WTC11 (cell line): ENCODE results near the gene CTIF. TPM values are rescaled to one million over a fixed set of nuclear protein-coding genes. Genes with fewer than 3 reads are reported as not detected.

Source experiments
- ATAC-seq: fragments of 200-7000 bp; cut with Tn5 transposase; 2 replicates; pipeline ENCODE4 v1.10.0; 2021; ENCODE audit warnings: mild to moderate bottlenecking, moderate library complexity
- CTCF ChIA-PET: fragments of 300-600 bp; sonication (Branson Sonifier 250); formaldehyde crosslinking; loops from one replicate; lab custom pipeline; 2021; ENCODE audit warnings: antibody characterized with exemption; lab: Charles Lee
- POLR2A ChIA-PET: fragments of 350-600 bp; sonication (Branson Sonifier 250); formaldehyde crosslinking; loops from one replicate; lab custom pipeline; 2021; ENCODE audit warnings: antibody characterized with exemption; lab: Charles Lee
- DNase-seq: peaks from one replicate; pipeline ENCODE4 v3.0.0; 2021; ENCODE audit warnings: low spot score
- H3K27ac Mint-ChIP-seq: 2 replicates; pipeline ENCODE4 v1.8.0; 2021; ENCODE audit warnings: mixed read lengths
- H3K27me3 Mint-ChIP-seq: 2 replicates; pipeline ENCODE4 v1.8.0; 2021; ENCODE audit warnings: low read depth, mild to moderate bottlenecking, moderate library complexity, mixed read lengths
- H3K36me3 Mint-ChIP-seq: 2 replicates; pipeline ENCODE4 v1.8.0; 2021; ENCODE audit warnings: mixed read lengths
- H3K4me1 Mint-ChIP-seq: 2 replicates; pipeline ENCODE4 v1.8.0; 2022; ENCODE audit warnings: mixed read lengths
- H3K4me3 Mint-ChIP-seq: 2 replicates; pipeline ENCODE4 v1.8.0; 2021; ENCODE audit warnings: mild to moderate bottlenecking, moderate library complexity, mixed read lengths
- H3K9me3 Mint-ChIP-seq: 2 replicates; pipeline ENCODE4 v1.8.0; 2021; ENCODE audit warnings: mixed read lengths
- ATF1 ChIP-seq: sonication (generic); formaldehyde crosslinking; IDR thresholded peaks from 2 replicates; pipeline ENCODE4 v1.8.1; 2023; ENCODE audit warnings: mild to moderate bottlenecking, moderate library complexity, missing genetic modification reagents
- ATF6 ChIP-seq: sonication (generic); formaldehyde crosslinking; IDR thresholded peaks from 2 replicates; pipeline ENCODE4 v1.8.1; 2023; ENCODE audit warnings: mild to moderate bottlenecking, missing genetic modification reagents
- E2F5 ChIP-seq: sonication (generic); formaldehyde crosslinking; IDR thresholded peaks from 2 replicates; pipeline ENCODE4 v1.8.1; 2022; ENCODE audit warnings: mild to moderate bottlenecking, moderate library complexity, missing genetic modification reagents
- ERG ChIP-seq: fragments of 250-450 bp; sonication (Bioruptor Pico); IDR thresholded peaks from 2 replicates; pipeline ENCODE4 v1.8.0; 2021; ENCODE audit warnings: mild to moderate bottlenecking
- HMGA2 ChIP-seq: fragments of 250-450 bp; sonication (Bioruptor Pico); IDR thresholded peaks from 2 replicates; pipeline ENCODE4 v1.4.0; 2021; ENCODE audit warnings: mild to moderate bottlenecking, moderate library complexity
- IRF2 ChIP-seq: sonication (generic); formaldehyde crosslinking; IDR thresholded peaks from 2 replicates; pipeline ENCODE4 v1.8.0; 2022; ENCODE audit warnings: low read depth, missing genetic modification reagents, borderline replicate concordance
- JAZF1 ChIP-seq: fragments of 250-450 bp; sonication (Bioruptor Pico); IDR thresholded peaks from 2 replicates; pipeline ENCODE4 v1.9.0; 2021; ENCODE audit warnings: moderate library complexity, mild to moderate bottlenecking, inconsistent platforms
- KAT7 ChIP-seq: sonication (generic); formaldehyde crosslinking; IDR thresholded peaks from 2 replicates; pipeline ENCODE4 v1.8.1; 2023; ENCODE audit warnings: missing genetic modification reagents, mild to moderate bottlenecking, borderline replicate concordance
- NFE2L1 ChIP-seq: sonication (generic); formaldehyde crosslinking; IDR thresholded peaks from 2 replicates; pipeline ENCODE4 v1.8.1; 2023; ENCODE audit warnings: missing genetic modification reagents
- NR1H2 ChIP-seq: sonication (generic); formaldehyde crosslinking; IDR thresholded peaks from 2 replicates; pipeline ENCODE4 v1.9.0; 2021; ENCODE audit warnings: mild to moderate bottlenecking, moderate library complexity, missing genetic modification reagents
- NR3C1 ChIP-seq: sonication (generic); formaldehyde crosslinking; conservative IDR thresholded peaks from 2 replicates; pipeline ENCODE4 v1.8.1; 2023; ENCODE audit warnings: low read depth, mild to moderate bottlenecking, missing genetic modification reagents
- OVOL2 ChIP-seq: fragments of 250-450 bp; sonication (Bioruptor Pico); IDR thresholded peaks from 2 replicates; pipeline ENCODE4 v1.9.0; 2021; ENCODE audit warnings: mild to moderate bottlenecking, borderline replicate concordance
- TCF7 ChIP-seq: sonication (generic); formaldehyde crosslinking; IDR thresholded peaks from 2 replicates; pipeline ENCODE4 v1.8.0; 2022; ENCODE audit warnings: mild to moderate bottlenecking, low read depth, missing genetic modification reagents, moderate library complexity
- USF2 ChIP-seq: sonication (generic); formaldehyde crosslinking; IDR thresholded peaks from 2 replicates; pipeline ENCODE4 v1.8.1; 2023; ENCODE audit warnings: mild to moderate bottlenecking, missing genetic modification reagents, moderate library complexity
- ZBTB21 ChIP-seq: sonication (generic); formaldehyde crosslinking; IDR thresholded peaks from 2 replicates; pipeline ENCODE4 v1.8.1; 2023; ENCODE audit warnings: mild to moderate bottlenecking, missing genetic modification reagents, borderline replicate concordance
- ZNF121 ChIP-seq: sonication (generic); formaldehyde crosslinking; IDR thresholded peaks from 2 replicates; pipeline ENCODE4 v1.8.0; 2023; ENCODE audit warnings: missing genetic modification reagents
- ZNF219 ChIP-seq: sonication (generic); formaldehyde crosslinking; IDR thresholded peaks from 2 replicates; pipeline ENCODE4 v1.8.0; 2023; ENCODE audit warnings: missing genetic modification reagents, mild to moderate bottlenecking, borderline replicate concordance
- ZNF281 ChIP-seq: sonication (generic); formaldehyde crosslinking; IDR thresholded peaks from 2 replicates; pipeline ENCODE4 v1.8.0; 2023; ENCODE audit warnings: mild to moderate bottlenecking, missing genetic modification reagents
- ZNF425 ChIP-seq: fragments of 250-450 bp; sonication (Bioruptor Pico); conservative IDR thresholded peaks from 2 replicates; pipeline ENCODE4 v1.9.0; 2021; ENCODE audit warnings: mild to moderate bottlenecking
- total RNA-seq: library from RNA; stranded (reverse); gene quantifications from 3 replicates; pipeline ENCODE4 v1.2.3, GENCODE V29; 2021

The CTIF gene
- total RNA-seq, 1 experiment from 2014 or later = 28.5 TPM

- CTCF ChIA-PET = interaction anchor here (1.3 kb wide), 1 partner anchor 48 kb away, joined by 3 read pairs; no protein-coding TSS in a partner anchor
- POLR2A ChIA-PET = no interaction called here
- no peaks in the 10 kb centered on the region; the same call in 1 of the 2 replicates for H3K4me1 Mint-ChIP-seq
- no peak overlapping the region for H3K4me3 Mint-ChIP-seq
- DNase-seq (no peak), ATAC-seq (peak; percentile 47; the same call in 1 of the 2 replicates)
- H3K27ac Mint-ChIP-seq = no peak overlapping the region
- H3K9me3 Mint-ChIP-seq = peaks cover 30% of the 10 kb centered on the region
- no peaks in the 10 kb centered on the region for H3K27me3 Mint-ChIP-seq
- no peaks in the 10 kb centered on the region for H3K36me3 Mint-ChIP-seq
- no peak for TF ChIP-seq HMGA2 (CRISPR knock-in tag)
- TF ChIP-seq ATF1 (CRISPR knock-in tag) = no peak
- no peak for TF ChIP-seq E2F5 (CRISPR knock-in tag)
- TF ChIP-seq OVOL2 (CRISPR knock-in tag) = no peak
- TF ChIP-seq ZBTB21 = no peak
- TF ChIP-seq ERG (CRISPR knock-in tag) = no peak
- no peak for TF ChIP-seq KAT7 (CRISPR knock-in tag)
- no peak for TF ChIP-seq ZNF219 (CRISPR knock-in tag)
- no peak for TF ChIP-seq ZNF121 (CRISPR knock-in tag)
- TF ChIP-seq ZNF425 (CRISPR knock-in tag) = no peak
- no peak for TF ChIP-seq NFE2L1
- no peak for TF ChIP-seq ATF6
- no peak for TF ChIP-seq USF2
- no peak for TF ChIP-seq NR3C1 (CRISPR knock-in tag)
- TF ChIP-seq TCF7 (CRISPR knock-in tag) = no peak
- no peak for TF ChIP-seq JAZF1
- no peak for TF ChIP-seq NR1H2
- TF ChIP-seq IRF2 (CRISPR knock-in tag) = no peak
- TF ChIP-seq ZNF281 (CRISPR knock-in tag) = no peak
- TF ChIP-seq, all 79 proteins: peak for 0
Measured at GRCh38 chr18:48493434-48494230, 45.2 kb upstream of the CTIF start.
